Activated CD4-positive, CD25-positive, alpha-beta regulatory T cell (primary cell): ENCODE measurements around the gene CDHR5.

Experiments
- DNase-seq, 4 experiments: peaks; one replicate each; lab custom pipeline; 2025; lab: John Stamatoyannopoulos, UW

The CDHR5 gene

GRCh38 chr11:567011-567628, 57.6 kb downstream of the CDHR5 start:
- DNase-seq = no peak
